ENCODE results near the gene ZNF407.

The ZNF407 gene

GRCh38 chr18:74611765-74612164, 14.1 kb downstream of the ZNF407 start:
- H3K27me3 ChIP-seq (ENCODE audit: low read depth, low read length) = no peaks in the 10 kb centered on the region
- H3K4me3 ChIP-seq (ENCODE audit: low read depth in 1 of 2, low read length in 2 of 2) = no peak overlapping the region
- no peak overlapping the region for H3K27ac ChIP-seq (ENCODE audit: low read length)
- H3K4me1 ChIP-seq (ENCODE audit: control insufficient read depth in 1 of 2, insufficient read depth in 2 of 2, low read length in 2 of 2) = no peaks in the 10 kb centered on the region
- H3K9me3 ChIP-seq (ENCODE audit: control insufficient read depth in 1 of 2, low read length in 2 of 2) = peaks cover 0 to 5% of the 10 kb centered on the region in 2 donors
- H3K36me3 ChIP-seq (ENCODE audit: control insufficient read depth in 1 of 2, insufficient read depth in 2 of 2, low read length in 2 of 2) = no peaks in the 10 kb centered on the region

- Histone ChIP-seq H3K36me3 (ENCODE audit: control insufficient read depth in 1 of 2, insufficient read depth in 2 of 2, low read length in 2 of 2) (no peaks in the 10 kb centered on the region), H3K9me3 (ENCODE audit: control insufficient read depth in 1 of 2, low read length in 2 of 2) (peaks cover 0 to 5% of the 10 kb centered on the region in 2 donors), H3K4me1 (ENCODE audit: control insufficient read depth in 1 of 2, insufficient read depth in 2 of 2, low read length in 2 of 2) (no peaks in the 10 kb centered on the region), H3K4me3 (ENCODE audit: low read depth in 1 of 2, low read length in 2 of 2) (no peak overlapping the region), H3K27ac (ENCODE audit: low read length) (no peak overlapping the region), H3K27me3 (ENCODE audit: low read depth, low read length) (no peaks in the 10 kb centered on the region)
Measured at GRCh38 chr18:74613381-74613780, 15.7 kb downstream of the ZNF407 start.

GRCh38 chr18:74616494-74616893, 18.8 kb downstream of the ZNF407 start:
- H3K36me3 ChIP-seq (ENCODE audit: control insufficient read depth in 1 of 2, insufficient read depth in 2 of 2, low read length in 2 of 2) = no peaks in the 10 kb centered on the region
- H3K9me3 ChIP-seq (ENCODE audit: control insufficient read depth in 1 of 2, low read length in 2 of 2) = peaks cover 0 to 5% of the 10 kb centered on the region in 2 donors
- no peaks in the 10 kb centered on the region for H3K27me3 ChIP-seq (ENCODE audit: low read depth, low read length)
- no peaks in the 10 kb centered on the region for H3K4me1 ChIP-seq (ENCODE audit: control insufficient read depth in 1 of 2, insufficient read depth in 2 of 2, low read length in 2 of 2)
- no peak overlapping the region for H3K27ac ChIP-seq (ENCODE audit: low read length)
- no peak overlapping the region for H3K4me3 ChIP-seq (ENCODE audit: low read depth in 1 of 2, low read length in 2 of 2)

GRCh38 chr18:74617486-74617885, 19.8 kb downstream of the ZNF407 start:
- no peaks in the 10 kb centered on the region for H3K27me3 ChIP-seq (ENCODE audit: low read depth, low read length)
- H3K9me3 ChIP-seq (ENCODE audit: control insufficient read depth in 1 of 2, low read length in 2 of 2) = peaks cover 0 to 5% of the 10 kb centered on the region in 2 donors
- no peak overlapping the region for H3K27ac ChIP-seq (ENCODE audit: low read length)
- H3K36me3 ChIP-seq (ENCODE audit: control insufficient read depth in 1 of 2, insufficient read depth in 2 of 2, low read length in 2 of 2) = no peaks in the 10 kb centered on the region
- H3K4me1 ChIP-seq (ENCODE audit: control insufficient read depth in 1 of 2, insufficient read depth in 2 of 2, low read length in 2 of 2) = no peaks in the 10 kb centered on the region
- H3K4me3 ChIP-seq (ENCODE audit: low read depth in 1 of 2, low read length in 2 of 2) = no peak overlapping the region

GRCh38 chr18:74622072-74622471, 24.4 kb downstream of the ZNF407 start:
- Histone ChIP-seq H3K27ac (ENCODE audit: low read length) (no peak overlapping the region), H3K9me3 (ENCODE audit: control insufficient read depth in 1 of 2, low read length in 2 of 2) (no peaks in the 10 kb centered on the region), H3K4me1 (ENCODE audit: control insufficient read depth in 1 of 2, insufficient read depth in 2 of 2, low read length in 2 of 2) (no peaks in the 10 kb centered on the region), H3K27me3 (ENCODE audit: low read depth, low read length) (no peaks in the 10 kb centered on the region), H3K36me3 (ENCODE audit: control insufficient read depth in 1 of 2, insufficient read depth in 2 of 2, low read length in 2 of 2) (no peaks in the 10 kb centered on the region), H3K4me3 (ENCODE audit: low read depth in 1 of 2, low read length in 2 of 2) (no peak overlapping the region)

- Histone ChIP-seq H3K36me3 (ENCODE audit: control insufficient read depth in 1 of 2, insufficient read depth in 2 of 2, low read length in 2 of 2) (no peaks in the 10 kb centered on the region), H3K4me3 (ENCODE audit: low read depth in 1 of 2, low read length in 2 of 2) (no peak overlapping the region), H3K4me1 (ENCODE audit: control insufficient read depth in 1 of 2, insufficient read depth in 2 of 2, low read length in 2 of 2) (no peaks in the 10 kb centered on the region), H3K27ac (ENCODE audit: low read length) (no peak overlapping the region), H3K27me3 (ENCODE audit: low read depth, low read length) (no peaks in the 10 kb centered on the region), H3K9me3 (ENCODE audit: control insufficient read depth in 1 of 2, low read length in 2 of 2) (no peaks in the 10 kb centered on the region)
Measured at GRCh38 chr18:74623047-74623816, 25.6 kb downstream of the ZNF407 start.

- Histone ChIP-seq H3K9me3 (ENCODE audit: control insufficient read depth in 1 of 2, low read length in 2 of 2) (no peaks in the 10 kb centered on the region), H3K27ac (ENCODE audit: low read length) (no peak overlapping the region), H3K27me3 (ENCODE audit: low read depth, low read length) (no peaks in the 10 kb centered on the region), H3K4me3 (ENCODE audit: low read depth in 1 of 2, low read length in 2 of 2) (no peak overlapping the region), H3K4me1 (ENCODE audit: control insufficient read depth in 1 of 2, insufficient read depth in 2 of 2, low read length in 2 of 2) (no peaks in the 10 kb centered on the region), H3K36me3 (ENCODE audit: control insufficient read depth in 1 of 2, insufficient read depth in 2 of 2, low read length in 2 of 2) (no peaks in the 10 kb centered on the region)
Measured at GRCh38 chr18:74624466-74624865, 26.8 kb downstream of the ZNF407 start.

- Histone ChIP-seq H3K9me3 (ENCODE audit: control insufficient read depth in 1 of 2, low read length in 2 of 2) (no peaks in the 10 kb centered on the region), H3K27ac (ENCODE audit: low read length) (no peak overlapping the region), H3K4me3 (ENCODE audit: low read depth in 1 of 2, low read length in 2 of 2) (no peak overlapping the region), H3K4me1 (ENCODE audit: control insufficient read depth in 1 of 2, insufficient read depth in 2 of 2, low read length in 2 of 2) (no peaks in the 10 kb centered on the region), H3K27me3 (ENCODE audit: low read depth, low read length) (no peaks in the 10 kb centered on the region), H3K36me3 (ENCODE audit: control insufficient read depth in 1 of 2, insufficient read depth in 2 of 2, low read length in 2 of 2) (no peaks in the 10 kb centered on the region)
Measured at GRCh38 chr18:74625157-74625556, 27.5 kb downstream of the ZNF407 start.

- no peaks in the 10 kb centered on the region for H3K9me3 ChIP-seq (ENCODE audit: control insufficient read depth in 1 of 2, low read length in 2 of 2)
- peaks cover 0 to 3% of the 10 kb centered on the region in 2 donors for H3K36me3 ChIP-seq (ENCODE audit: control insufficient read depth in 1 of 2, insufficient read depth in 2 of 2, low read length in 2 of 2)
- H3K4me3 ChIP-seq (ENCODE audit: low read depth in 1 of 2, low read length in 2 of 2) = no peak overlapping the region
- H3K27me3 ChIP-seq (ENCODE audit: low read depth, low read length) = no peaks in the 10 kb centered on the region
- H3K4me1 ChIP-seq (ENCODE audit: control insufficient read depth in 1 of 2, insufficient read depth in 2 of 2, low read length in 2 of 2) = no peaks in the 10 kb centered on the region
- H3K27ac ChIP-seq (ENCODE audit: low read length) = no peak overlapping the region
Measured at GRCh38 chr18:74626049-74626874, 28.6 kb downstream of the ZNF407 start.

- no peak overlapping the region for H3K4me3 ChIP-seq (ENCODE audit: low read depth in 1 of 2, low read length in 2 of 2)
- H3K9me3 ChIP-seq (ENCODE audit: control insufficient read depth in 1 of 2, low read length in 2 of 2) = no peaks in the 10 kb centered on the region
- no peak overlapping the region for H3K27ac ChIP-seq (ENCODE audit: low read length)
- H3K27me3 ChIP-seq (ENCODE audit: low read depth, low read length) = no peaks in the 10 kb centered on the region
- H3K36me3 ChIP-seq (ENCODE audit: control insufficient read depth in 1 of 2, insufficient read depth in 2 of 2, low read length in 2 of 2) = peaks cover 18 to 34% of the 10 kb centered on the region in 2 donors
- H3K4me1 ChIP-seq (ENCODE audit: control insufficient read depth in 1 of 2, insufficient read depth in 2 of 2, low read length in 2 of 2) = no peaks in the 10 kb centered on the region
Measured at GRCh38 chr18:74630804-74631203, 33.1 kb downstream of the ZNF407 start.

GRCh38 chr18:74631212-74631611, 33.5 kb downstream of the ZNF407 start:
- Histone ChIP-seq H3K4me3 (ENCODE audit: low read depth in 1 of 2, low read length in 2 of 2) (no peak overlapping the region), H3K27ac (ENCODE audit: low read length) (no peak overlapping the region), H3K4me1 (ENCODE audit: control insufficient read depth in 1 of 2, insufficient read depth in 2 of 2, low read length in 2 of 2) (no peaks in the 10 kb centered on the region), H3K27me3 (ENCODE audit: low read depth, low read length) (no peaks in the 10 kb centered on the region), H3K36me3 (ENCODE audit: control insufficient read depth in 1 of 2, insufficient read depth in 2 of 2, low read length in 2 of 2) (peaks cover 18 to 34% of the 10 kb centered on the region in 2 donors), H3K9me3 (ENCODE audit: control insufficient read depth in 1 of 2, low read length in 2 of 2) (no peaks in the 10 kb centered on the region)
